ENCODE results near the gene SMC5. TPM values are rescaled to one million over a fixed set of nuclear protein-coding genes. Genes with fewer than 3 reads are reported as not detected.
"Not testable (repeated sequence)": the region's sequence is repeated elsewhere in the genome, so short reads cannot be mapped to it uniquely, and the experiment has no call there.

SMC5 gene
- total RNA-seq, 2 donors from 2014 or later, result 22.6 to 46.1 TPM

DNA sequence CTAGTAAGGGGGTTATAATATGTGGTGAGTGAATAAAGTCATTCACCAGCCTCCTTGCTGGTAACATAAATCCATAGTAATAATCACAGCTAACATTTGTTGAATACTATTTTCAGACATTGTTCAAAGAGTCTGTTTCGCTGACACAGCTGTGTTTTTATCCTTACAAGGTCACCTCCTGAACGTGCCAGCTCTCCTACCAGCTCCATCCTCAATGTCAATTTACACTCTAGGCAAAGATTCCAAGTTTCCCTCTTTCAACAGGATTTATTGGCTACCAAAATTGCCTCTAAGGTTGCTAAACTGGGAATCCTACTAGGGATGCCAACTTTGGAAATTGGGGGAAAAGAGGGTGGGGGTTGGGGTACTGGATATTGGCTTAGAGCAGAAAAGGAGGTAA is 30.7 kb upstream of the SMC5 start:
- peaks cover 3 to 5% of the 10 kb centered on the region in 2 donors for H3K4me1 ChIP-seq (ENCODE audit: control insufficient read depth in 1 of 2, low read depth in 2 of 2)
- H3K27me3 ChIP-seq (replicated peaks; ENCODE audit: insufficient read depth), result no peaks in the 10 kb centered on the region
- H3K4me3 ChIP-seq, result no peak overlapping the region
- TF ChIP-seq, protein P1, sequence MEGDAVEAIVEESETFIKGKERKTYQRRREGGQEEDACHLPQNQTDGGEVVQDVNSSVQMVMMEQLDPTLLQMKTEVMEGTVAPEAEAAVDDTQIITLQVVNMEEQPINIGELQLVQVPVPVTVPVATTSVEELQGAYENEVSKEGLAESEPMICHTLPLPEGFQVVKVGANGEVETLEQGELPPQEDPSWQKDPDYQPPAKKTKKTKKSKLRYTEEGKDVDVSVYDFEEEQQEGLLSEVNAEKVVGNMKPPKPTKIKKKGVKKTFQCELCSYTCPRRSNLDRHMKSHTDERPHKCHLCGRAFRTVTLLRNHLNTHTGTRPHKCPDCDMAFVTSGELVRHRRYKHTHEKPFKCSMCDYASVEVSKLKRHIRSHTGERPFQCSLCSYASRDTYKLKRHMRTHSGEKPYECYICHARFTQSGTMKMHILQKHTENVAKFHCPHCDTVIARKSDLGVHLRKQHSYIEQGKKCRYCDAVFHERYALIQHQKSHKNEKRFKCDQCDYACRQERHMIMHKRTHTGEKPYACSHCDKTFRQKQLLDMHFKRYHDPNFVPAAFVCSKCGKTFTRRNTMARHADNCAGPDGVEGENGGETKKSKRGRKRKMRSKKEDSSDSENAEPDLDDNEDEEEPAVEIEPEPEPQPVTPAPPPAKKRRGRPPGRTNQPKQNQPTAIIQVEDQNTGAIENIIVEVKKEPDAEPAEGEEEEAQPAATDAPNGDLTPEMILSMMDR (IDR thresholded peaks at IDR 0.05), result no peak
- no peaks in the 10 kb centered on the region for H3K9me3 ChIP-seq
- DNase-seq (ENCODE audit: low spot score), result no peak
- peak overlapping the region in 1 of 2 donors; percentile 39 for H3K27ac ChIP-seq
- ATAC-seq (ENCODE audit: insufficient number of reproducible peaks, low FRiP score, low read depth), result no peak
- no peaks in the 10 kb centered on the region for H3K36me3 ChIP-seq

GRCh38 chr9:70228611-70229010 is 30.2 kb upstream of the SMC5 start:
- Histone ChIP-seq H3K27me3 (replicated peaks; ENCODE audit: insufficient read depth) (no peaks in the 10 kb centered on the region), H3K9me3 (no peaks in the 10 kb centered on the region), H3K36me3 (no peaks in the 10 kb centered on the region), H3K4me1 (ENCODE audit: control insufficient read depth in 1 of 2, low read depth in 2 of 2) (peaks cover 3 to 5% of the 10 kb centered on the region in 2 donors), H3K27ac (peak overlapping the region in 1 of 2 donors; percentile 39), H3K4me3 (peak overlapping the region; percentile 36)
- DNase-seq (ENCODE audit: low spot score), result no peak
- no peak for ATAC-seq (ENCODE audit: insufficient number of reproducible peaks, low FRiP score, low read depth)
- TF ChIP-seq, protein P1 (IDR thresholded peaks at IDR 0.05), result no peak

DNA sequence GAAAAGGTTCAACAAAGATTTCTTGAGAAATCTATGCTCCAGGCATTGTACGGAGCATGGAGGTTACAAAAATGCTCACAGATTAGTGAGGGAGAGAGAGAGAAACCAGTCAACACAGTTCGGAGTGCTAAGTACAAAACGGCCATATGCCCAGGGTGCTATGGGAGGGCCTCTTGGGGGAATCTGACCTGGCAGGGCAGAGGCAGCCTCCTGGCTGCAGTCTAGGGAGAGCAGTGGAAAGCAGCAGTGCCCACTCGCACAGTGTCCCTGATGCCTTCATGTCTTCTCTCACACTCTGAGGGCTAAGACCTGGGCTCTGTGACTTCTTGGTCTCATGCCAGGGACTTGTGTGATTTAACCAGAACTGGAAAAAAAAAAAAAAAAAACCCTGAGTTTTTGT is 29.8 kb upstream of the SMC5 start:
- Histone ChIP-seq H3K36me3 (no peaks in the 10 kb centered on the region), H3K9me3 (no peaks in the 10 kb centered on the region), H3K27ac (peak overlapping the region in 1 of 2 donors; percentile 39), H3K27me3 (replicated peaks; ENCODE audit: insufficient read depth) (no peaks in the 10 kb centered on the region), H3K4me1 (ENCODE audit: control insufficient read depth in 1 of 2, low read depth in 2 of 2) (peaks cover 3 to 5% of the 10 kb centered on the region in 2 donors), H3K4me3 (peak overlapping the region; percentile 36)
- DNase-seq (ENCODE audit: low spot score), result no peak
- no peak for ATAC-seq (ENCODE audit: insufficient number of reproducible peaks, low FRiP score, low read depth)
- TF ChIP-seq, protein P1 (IDR thresholded peaks at IDR 0.05), result no peak

DNA sequence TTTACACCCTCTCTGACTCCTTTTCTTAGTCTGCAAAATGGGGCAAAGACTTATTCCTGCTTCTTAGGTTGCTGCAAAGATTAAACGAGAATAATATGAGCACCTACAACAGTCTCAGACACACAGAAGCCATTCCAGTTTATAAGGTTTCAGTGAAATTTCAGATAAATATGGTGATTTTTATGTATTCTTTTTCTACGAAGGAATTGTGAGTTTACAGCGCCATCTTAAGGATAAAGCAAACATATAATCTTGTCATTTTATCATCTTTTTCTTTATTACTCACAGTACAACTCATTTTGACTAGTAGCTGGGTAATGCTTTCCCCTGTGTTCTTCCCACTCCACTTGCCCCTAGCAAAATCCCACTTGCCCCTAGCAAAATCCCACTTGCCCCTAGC is 29.2 kb upstream of the SMC5 start:
- no peaks in the 10 kb centered on the region for H3K9me3 ChIP-seq
- no peak overlapping the region for H3K4me3 ChIP-seq
- no peaks in the 10 kb centered on the region for H3K27me3 ChIP-seq (replicated peaks; ENCODE audit: insufficient read depth)
- DNase-seq (ENCODE audit: low spot score) (no peak), ATAC-seq (ENCODE audit: insufficient number of reproducible peaks, low FRiP score, low read depth) (no peak)
- no peak overlapping the region for H3K27ac ChIP-seq
- H3K4me1 ChIP-seq (ENCODE audit: control insufficient read depth in 1 of 2, low read depth in 2 of 2), result peaks cover 3 to 5% of the 10 kb centered on the region in 2 donors
- TF ChIP-seq, protein P1 (IDR thresholded peaks at IDR 0.05), result no peak
- no peaks in the 10 kb centered on the region for H3K36me3 ChIP-seq

GRCh38 chr9:70232476-70232875 is 26.3 kb upstream of the SMC5 start:
- Histone ChIP-seq H3K4me3 (no peak overlapping the region), H3K36me3 (no peaks in the 10 kb centered on the region), H3K4me1 (ENCODE audit: control insufficient read depth in 1 of 2, low read depth in 2 of 2) (peaks cover 3 to 5% of the 10 kb centered on the region in 2 donors), H3K27ac (no peak overlapping the region), H3K9me3 (no peaks in the 10 kb centered on the region), H3K27me3 (replicated peaks; ENCODE audit: insufficient read depth) (no peaks in the 10 kb centered on the region)
- TF ChIP-seq, protein P1 (IDR thresholded peaks at IDR 0.05), result no peak
- ATAC-seq (ENCODE audit: insufficient number of reproducible peaks, low FRiP score, low read depth) (no peak), DNase-seq (ENCODE audit: low spot score) (no peak)

GRCh38 chr9:70234208-70234607 is 24.6 kb upstream of the SMC5 start:
- not testable (repeated sequence) for H3K36me3 ChIP-seq; H3K27me3 ChIP-seq (replicated peaks; ENCODE audit: insufficient read depth); DNase-seq (ENCODE audit: low spot score); H3K27ac ChIP-seq; H3K4me3 ChIP-seq; H3K9me3 ChIP-seq; ATAC-seq (ENCODE audit: insufficient number of reproducible peaks, low FRiP score, low read depth); H3K4me1 ChIP-seq (ENCODE audit: control insufficient read depth in 1 of 2, low read depth in 2 of 2)

DNA sequence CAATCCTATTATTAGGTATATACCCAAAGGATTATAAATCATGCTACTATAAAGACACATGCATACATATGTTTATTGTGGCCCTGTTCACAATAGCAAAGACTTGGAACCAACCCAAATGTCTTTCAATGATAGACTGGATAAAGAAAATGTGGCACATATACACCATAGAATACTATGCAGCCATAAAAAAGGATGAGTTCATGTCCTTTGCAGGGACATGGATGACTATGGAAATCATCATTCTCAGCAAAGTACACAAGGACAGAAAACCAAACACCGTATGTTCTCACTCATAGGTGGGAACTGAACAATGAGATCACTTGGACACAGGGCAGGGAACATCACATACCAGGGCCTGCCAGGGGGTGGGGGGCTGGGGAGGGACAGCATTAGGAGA is 12.8 kb upstream of the SMC5 start:
- H3K36me3 ChIP-seq; DNase-seq (ENCODE audit: low spot score); H3K4me1 ChIP-seq (ENCODE audit: control insufficient read depth in 1 of 2, low read depth in 2 of 2); H3K27me3 ChIP-seq (replicated peaks; ENCODE audit: insufficient read depth); H3K27ac ChIP-seq; H3K4me3 ChIP-seq; H3K9me3 ChIP-seq; ATAC-seq (ENCODE audit: insufficient number of reproducible peaks, low FRiP score, low read depth): not testable (repeated sequence)

Measured in thoracic aorta (tissue), 2 donors.